NCI-H2081 treated with DMSO at 0.1 percent for 48 hours (cell line): ENCODE results near the gene CDRT4.

ENCODE experiments used
- DNase-seq: peaks from one replicate; lab custom pipeline; 2025; lab: John Stamatoyannopoulos, UW

CDRT4 gene

DNA sequence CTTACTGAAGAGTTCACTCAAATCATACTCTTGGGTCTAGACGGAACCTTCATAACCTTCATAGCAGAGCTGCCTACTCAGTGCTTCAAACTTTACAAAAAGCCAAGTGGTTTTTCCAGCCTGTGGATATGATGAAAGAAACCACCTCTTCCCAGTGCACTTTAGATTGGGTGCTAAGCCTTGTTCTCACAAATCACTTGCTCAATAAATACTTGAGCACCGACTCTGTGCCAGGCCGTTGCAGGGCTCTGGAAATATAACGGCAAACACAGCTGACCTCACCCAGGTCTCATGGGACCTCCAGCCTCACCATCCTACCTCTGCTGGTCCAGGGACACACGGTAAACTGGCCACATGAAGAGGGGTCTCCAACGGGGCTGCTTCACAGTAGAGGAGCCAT, 35.7 kb downstream of the CDRT4 start:
- no peak for DNase-seq

DNA sequence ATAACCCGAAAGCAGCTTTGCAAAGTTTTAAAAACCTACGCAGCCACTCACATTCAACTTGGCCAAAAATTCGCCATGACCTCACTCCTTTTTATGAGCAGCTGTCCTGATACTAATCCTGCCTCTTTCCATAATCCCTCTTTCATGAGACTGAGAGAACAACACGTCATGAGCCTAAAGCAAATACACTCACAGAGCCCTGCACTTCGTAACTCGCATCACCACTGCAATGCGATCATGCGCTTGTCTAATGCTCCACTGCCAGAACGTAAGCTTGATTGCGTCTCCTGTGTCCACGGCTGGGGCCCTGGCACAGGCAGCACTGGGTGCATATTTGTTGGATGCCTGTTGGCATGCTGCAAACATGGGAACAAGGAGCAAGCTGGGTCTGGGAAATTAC, 36.2 kb downstream of the CDRT4 start:
- no peak for DNase-seq

- no peak for DNase-seq
Measured at GRCh38 chr17:15424521-15424920, 42.9 kb downstream of the CDRT4 start.

DNA sequence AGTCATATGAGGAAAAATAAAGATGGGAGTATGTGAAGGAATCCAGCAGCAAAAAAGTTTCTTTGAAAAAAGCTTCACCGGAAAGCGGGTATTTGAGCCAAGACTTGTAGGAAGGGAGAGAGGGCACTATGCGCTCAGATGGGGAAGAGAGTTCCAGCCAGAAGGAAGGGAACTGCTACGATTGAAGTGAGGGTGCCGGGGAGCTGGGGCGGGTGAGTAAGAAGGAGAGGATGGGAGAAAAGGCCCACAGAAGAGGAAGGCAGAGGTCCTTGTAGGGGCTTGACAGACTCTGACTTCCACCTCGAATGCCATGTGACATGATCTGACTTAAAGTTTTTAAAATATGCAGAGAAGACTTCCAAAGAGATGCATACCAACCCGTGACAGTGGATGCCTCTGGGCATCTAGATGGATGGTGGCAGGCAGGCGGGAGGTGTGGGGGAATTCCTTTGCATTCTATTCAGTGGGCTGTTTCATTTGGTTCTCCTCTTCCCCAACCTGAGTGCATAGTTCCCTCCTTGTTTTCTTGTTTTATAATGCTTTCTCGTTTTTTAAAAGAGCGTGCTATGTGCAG, 44.9 kb downstream of the CDRT4 start:
- no peak for DNase-seq

DNA sequence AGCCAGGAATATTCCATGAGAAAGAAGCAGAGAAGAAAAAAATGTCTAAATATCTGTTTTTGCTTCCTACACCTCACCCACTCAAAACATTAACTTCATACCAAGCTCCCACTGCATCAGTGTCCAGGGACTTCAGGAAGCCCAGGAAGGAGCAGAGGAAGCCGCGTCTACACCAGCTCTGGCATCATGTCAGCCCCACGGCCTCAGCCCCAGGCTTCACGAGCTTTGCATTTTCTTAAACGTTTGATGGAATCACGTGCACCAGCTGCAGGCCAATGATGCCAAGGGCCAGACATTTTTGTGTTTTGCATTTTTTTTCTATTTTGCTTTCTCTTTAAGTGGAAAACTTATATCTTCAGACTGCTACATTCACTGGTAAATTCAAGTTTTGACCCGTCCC, 48.6 kb downstream of the CDRT4 start:
- no peak for DNase-seq

GRCh38 chr17:15414532-15415306, 52.7 kb downstream of the CDRT4 start:
- no peak for DNase-seq

GRCh38 chr17:15413101-15413771, 54.2 kb downstream of the CDRT4 start:
- no peak for DNase-seq

GRCh38 chr17:15412606-15413005, 54.8 kb downstream of the CDRT4 start:
- no peak for DNase-seq

DNA sequence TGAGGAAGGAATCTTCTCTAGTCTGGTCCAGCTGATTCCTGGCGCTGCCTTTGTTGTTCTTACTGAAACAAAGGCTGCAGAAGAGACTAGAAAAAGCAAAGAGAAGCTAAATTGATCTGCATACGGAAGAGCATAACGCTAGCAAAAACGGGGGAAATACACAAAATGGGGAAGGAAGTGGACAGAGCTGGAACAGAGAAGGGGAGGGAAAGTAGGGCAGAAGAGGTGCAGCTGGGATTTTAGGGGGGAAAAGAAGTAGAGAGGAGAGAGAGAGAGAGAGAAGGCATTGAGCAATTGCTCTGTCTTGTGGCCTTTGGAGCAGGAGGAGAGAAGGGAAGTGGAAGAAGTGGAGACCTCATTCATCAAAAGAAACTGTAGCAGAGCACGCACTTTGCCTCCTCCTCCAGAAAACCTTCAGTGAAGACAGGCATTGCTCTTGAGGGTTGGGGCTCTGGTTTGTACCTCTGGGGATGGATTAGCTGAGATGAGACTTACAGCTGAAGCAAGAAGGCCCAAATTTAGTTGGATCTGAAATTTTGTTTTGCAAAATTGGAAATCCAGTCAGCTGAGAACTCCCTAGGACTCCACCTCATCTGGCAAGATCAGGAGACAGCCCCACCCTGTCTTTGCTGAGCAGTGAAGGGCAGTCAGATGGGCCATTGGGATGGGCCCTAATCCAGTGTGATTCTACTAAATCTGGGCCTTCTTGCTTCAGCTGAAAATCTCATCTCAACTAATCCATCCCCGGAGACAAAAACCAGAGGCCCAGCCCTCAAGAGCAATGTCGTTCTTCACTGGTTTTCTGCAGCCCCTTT, 55.8 kb downstream of the CDRT4 start:
- no peak for DNase-seq

DNA sequence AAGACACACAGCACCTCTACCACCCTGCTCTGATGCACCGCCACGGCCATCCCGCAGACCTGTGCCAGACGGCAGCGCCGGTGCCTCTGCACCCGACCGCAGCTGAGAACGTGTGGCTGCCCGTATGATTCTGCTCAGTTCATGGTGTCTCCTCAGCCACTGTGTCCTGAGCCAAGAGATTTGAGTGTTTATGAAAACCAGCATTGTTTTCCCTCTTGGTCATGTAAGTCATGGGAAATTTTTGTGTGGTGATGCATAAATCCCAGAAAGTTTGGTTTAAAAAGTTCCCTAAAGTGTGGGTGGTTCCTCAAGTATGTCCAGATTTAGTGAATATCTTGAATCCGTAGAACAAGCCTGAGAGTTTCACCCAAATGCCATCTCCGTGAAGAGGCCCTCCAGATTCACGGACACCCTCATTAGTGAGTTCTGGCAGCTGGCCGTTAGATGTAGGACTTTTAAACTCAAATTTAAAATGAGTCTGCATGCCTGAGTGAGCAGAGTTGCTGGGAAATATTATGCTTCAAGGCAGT, 57.6 kb downstream of the CDRT4 start:
- DNase-seq: no peak

- DNase-seq: no peak
Measured at GRCh38 chr17:15408803-15409202, 58.6 kb downstream of the CDRT4 start.

DNA sequence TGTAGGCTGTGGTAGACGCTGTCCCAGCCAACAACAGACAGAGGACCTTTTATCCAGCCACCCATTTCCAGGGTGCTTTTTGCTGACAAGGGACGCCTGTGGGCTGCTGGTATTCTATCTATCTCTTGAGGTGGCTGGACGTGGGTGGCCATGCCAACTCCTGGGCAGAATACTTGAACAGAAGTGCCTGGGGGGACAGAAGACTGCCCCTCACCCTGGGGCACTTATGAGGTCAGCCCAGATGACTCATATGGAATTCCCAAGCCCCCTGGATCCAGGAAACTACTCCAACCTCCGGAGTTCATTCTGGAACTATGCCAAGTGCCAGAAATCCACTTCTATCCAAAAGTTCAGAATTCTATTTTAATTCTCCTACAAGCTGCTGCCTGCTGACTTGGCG, 61.3 kb downstream of the CDRT4 start:
- DNase-seq: no peak

DNA sequence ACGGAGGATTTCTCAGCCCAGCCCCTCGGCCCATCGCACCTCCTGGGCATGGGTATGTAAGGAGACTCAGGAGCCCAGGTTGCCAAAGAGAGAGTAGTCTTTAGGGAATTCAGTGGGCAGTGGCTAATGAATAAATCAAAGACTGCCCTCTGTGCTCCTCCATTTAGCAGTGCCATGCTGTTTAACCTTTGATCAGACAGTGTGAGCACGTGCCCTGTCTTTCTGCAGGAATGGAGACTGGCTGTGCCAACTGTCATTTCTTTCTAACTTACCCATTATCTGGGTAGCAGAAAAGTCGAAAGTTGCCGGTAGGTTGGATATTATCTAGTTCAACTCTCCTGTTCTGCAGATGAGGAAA, 62.4 kb downstream of the CDRT4 start:
- no peak for DNase-seq

DNA sequence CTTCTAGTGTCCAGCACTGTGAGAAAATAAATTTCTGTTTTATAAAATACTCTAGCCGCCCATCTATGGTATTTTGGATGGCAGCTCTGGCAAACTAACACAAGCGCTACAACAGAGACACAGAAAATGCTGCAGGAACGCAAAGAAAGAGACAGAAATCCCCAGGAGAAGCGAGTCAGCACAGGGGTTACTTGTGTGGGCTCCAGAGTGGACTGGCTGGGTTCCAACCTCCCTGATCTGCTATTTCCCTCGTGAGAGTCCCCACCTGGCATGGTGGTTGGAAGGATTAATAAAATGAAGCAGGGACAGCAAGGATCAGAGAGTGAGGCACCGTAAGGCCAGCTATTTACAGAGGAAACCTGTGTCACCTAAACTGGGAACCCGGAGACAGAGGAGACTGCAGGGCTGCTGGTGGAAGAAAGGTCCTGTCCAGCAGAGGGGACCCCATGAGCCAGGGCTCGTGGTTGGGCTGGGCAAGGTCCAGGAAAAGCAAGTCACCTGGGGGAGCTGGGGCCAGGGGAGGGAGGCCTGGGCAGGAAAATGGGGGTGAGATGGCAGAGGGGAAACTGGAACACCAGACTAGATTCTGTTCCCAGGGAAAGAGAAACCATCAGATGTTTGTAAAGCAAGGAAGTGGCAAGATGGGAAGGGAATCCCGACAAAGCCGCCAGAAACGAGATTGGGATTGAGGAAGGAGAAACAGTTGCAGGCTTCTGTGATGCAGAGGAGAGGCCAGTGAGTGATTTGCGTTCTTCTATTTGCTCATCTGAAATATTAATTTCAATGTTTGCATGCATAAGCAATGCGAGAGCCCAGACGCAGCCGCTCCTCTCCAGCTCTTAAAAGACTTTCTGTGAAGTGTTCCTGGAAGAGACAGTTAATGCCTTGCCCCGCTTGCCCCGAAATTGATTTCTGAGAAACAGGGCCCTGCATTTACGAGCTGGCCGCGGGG, 63.0 kb downstream of the CDRT4 start:
- no peak for DNase-seq

DNA sequence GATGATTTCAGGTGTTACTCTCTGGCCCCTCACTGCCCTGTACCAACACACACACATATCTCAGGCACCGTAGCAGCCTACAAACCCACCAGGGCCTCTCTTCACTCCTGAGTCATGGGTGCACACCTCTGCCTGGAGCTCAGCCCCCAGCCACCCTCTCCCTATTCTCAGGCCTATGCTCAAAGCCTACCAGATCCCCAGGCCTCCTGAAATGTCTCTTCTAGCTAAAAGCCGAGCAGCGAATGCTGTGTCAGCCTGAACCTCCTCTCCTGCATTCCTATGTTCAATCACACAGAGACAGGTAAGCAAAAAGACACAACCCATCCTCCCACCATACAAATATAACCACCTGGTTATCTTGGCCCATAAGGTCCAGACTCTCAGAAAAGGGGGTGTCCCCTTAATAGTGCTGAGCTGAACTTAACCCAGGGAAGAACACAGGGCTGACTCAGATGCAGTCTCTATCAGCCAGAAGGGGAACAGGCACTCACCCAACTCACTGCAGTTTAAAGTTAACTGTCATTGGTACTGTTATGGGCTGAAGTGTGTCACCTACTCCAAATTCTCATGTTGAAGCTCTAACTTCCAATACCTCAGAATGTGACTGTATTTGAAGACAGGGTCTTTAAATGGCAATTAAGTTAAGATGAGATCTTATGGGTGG, 64.0 kb downstream of the CDRT4 start:
- no peak for DNase-seq

DNA sequence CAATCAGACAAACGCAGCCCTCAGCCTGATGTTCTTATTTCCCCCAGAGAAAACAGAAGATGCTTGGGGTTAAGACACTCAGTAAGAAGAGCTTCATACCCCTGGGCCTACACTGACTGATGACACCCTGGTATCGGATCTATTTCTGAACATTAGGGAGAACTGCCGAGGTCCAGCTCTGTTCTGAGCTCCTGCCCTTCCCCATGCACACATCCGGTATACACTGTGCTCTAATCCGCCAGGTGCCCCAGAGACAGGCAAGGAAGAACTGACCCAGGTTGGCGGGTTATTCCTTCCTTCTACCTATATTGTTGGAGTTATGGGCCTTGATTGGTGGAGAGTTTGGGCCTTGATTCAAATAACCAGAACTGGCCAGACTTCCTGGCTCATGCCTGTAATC, 68.0 kb downstream of the CDRT4 start:
- DNase-seq: no peak

- DNase-seq: no peak
Measured at GRCh38 chr17:15398736-15399331, 68.6 kb downstream of the CDRT4 start.

DNA sequence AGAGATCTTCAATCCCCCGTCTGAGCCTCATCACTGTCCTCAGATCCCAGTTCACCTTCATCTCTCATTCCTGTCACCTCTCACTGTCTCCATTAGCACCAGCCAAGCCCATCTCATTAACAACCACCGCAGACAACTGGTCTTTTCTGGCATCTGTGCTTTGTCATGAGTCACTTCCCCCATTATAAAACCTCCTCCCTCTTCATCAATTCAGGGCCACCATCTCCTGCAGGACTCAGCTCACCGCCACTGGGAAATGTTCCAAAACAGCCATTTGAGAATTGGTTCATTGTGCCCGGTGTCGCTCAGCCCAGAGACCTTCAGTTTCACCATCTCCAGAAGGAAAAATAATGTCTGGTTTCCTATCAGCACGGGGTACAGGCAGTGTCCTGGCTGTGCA, 69.1 kb downstream of the CDRT4 start:
- DNase-seq: no peak

DNA sequence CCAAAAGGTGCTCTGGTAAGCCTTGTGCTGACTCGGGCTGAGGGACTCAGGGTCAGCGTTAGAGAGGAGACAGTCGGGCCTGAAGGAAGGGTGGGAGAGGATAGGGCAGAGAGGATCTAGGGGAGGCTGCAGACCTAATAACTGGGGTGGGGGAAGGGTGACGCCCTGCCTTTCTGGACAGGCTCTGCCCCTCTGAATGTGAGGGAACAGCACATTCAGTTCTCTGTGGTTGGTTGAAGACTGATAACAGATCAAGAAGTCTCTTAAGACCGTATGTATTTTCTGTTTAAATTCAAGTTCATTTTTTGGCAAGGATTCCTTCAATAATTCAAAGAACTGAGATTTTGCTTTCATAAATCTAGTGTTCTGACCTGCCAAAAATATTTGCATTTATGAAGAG, 69.8 kb downstream of the CDRT4 start:
- no peak for DNase-seq

DNA sequence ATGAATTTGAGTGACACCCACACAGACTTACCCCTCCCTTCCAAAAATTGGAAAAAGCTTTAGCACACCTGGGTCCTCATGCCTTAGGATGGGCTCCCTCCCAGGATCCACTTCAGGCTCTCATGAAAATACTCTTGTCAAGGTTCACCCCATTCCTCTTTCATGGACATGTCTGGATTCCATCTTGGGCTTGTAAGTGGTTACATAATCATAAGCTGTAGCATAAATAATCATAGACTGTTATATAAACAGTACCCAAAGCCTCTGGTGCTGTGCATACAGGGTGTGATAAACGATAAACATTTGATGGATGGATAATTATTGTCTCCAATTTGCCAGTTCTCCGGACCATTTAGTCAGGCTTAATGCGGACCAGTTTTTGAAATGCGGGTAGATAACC, 72.3 kb downstream of the CDRT4 start:
- DNase-seq: no peak
